ENCODE results near the gene CBARP. TPM values are rescaled to one million over a fixed set of nuclear protein-coding genes. Genes with fewer than 3 reads are reported as not detected.
A peak's percentile ranks its signal among the peaks of the same experiment; 100 is the strongest.

The CBARP gene
- total RNA-seq (2014; rRNA removed; shearing (Covaris generic)) (2.7 and 4.5 TPM in 2 replicates), polyA plus RNA-seq (2016; fragmentation: Nextera tagmentation; extraction: Ambion mirVana) (0.29 and 0.41 TPM in 2 replicates)

- Histone ChIP-seq H3K36me3 (ENCODE audit: low read depth) (no peaks in the 10 kb centered on the region), H2AFZ (peak within 1 kb of the TSS; percentile 70), H3K9me2 (ENCODE audit: insufficient read depth) (no peaks in the 10 kb centered on the region), H3K27ac (no peak within 1 kb of the TSS), H3K4me1 (ENCODE audit: insufficient read depth) (peaks cover 17% of the 10 kb centered on the region), H3K9me3 (ENCODE audit: low read depth) (no peaks in the 10 kb centered on the region), H3K79me2 (ENCODE audit: insufficient read depth) (peaks cover 16% of the 10 kb centered on the region), H4K20me1 (ENCODE audit: insufficient read depth) (no peaks in the 10 kb centered on the region), H3F3A (ENCODE audit: insufficient read depth) (peaks cover 17% of the 10 kb centered on the region), H3K4me2 (ENCODE audit: unreplicated experiment) (peak within 1 kb of the TSS; percentile 74), H3K4me3 (peak within 1 kb of the TSS; percentile 78), H3K9ac (peak within 1 kb of the TSS; percentile 76), H3K27me3 (replicated peaks; ENCODE audit: insufficient read depth) (no peaks in the 10 kb centered on the region)
- in situ Hi-C loops (cut with MboI): no loop called here
- DNase-seq: peak; percentile 71
- no peak for TF ChIP-seq EZH2phosphoT487 (IDR thresholded peaks at IDR 0.05; ENCODE audit: insufficient read depth, low read depth)
- 0 to 1% methylated on average over 11 to 28 of the region's 87 CpGs for WGBS, 2 experiments (ENCODE audit: low coverage in 1 of 2, low lambda C conversion rate in 2 of 2, missing lambda C conversion rate in 2 of 2)
Measured at GRCh38 chr19:1237754-1238368, at the start of gene CBARP. TSS of gene CBARP (minus strand) at chr19:1238005. CDS start at chr19:1236100, 1,905 bp downstream.

- Histone ChIP-seq H4K20me1 (ENCODE audit: insufficient read depth) (no peaks in the 10 kb centered on the region), H3K9me3 (ENCODE audit: low read depth) (no peaks in the 10 kb centered on the region), H3K4me3 (no peak overlapping the region), H3F3A (ENCODE audit: insufficient read depth) (no peaks in the 10 kb centered on the region), H3K27me3 (replicated peaks; ENCODE audit: insufficient read depth) (peaks cover 38% of the 10 kb centered on the region), H3K36me3 (ENCODE audit: low read depth) (no peaks in the 10 kb centered on the region), H3K9ac (no peak overlapping the region), H3K4me1 (ENCODE audit: insufficient read depth) (no peaks in the 10 kb centered on the region), H3K9me2 (ENCODE audit: insufficient read depth) (no peaks in the 10 kb centered on the region), H2AFZ (no peak overlapping the region), H3K79me2 (ENCODE audit: insufficient read depth) (no peaks in the 10 kb centered on the region), H3K4me2 (ENCODE audit: unreplicated experiment) (no peak overlapping the region), H3K27ac (no peak overlapping the region)
- no peak for DNase-seq
- 12 to 16% methylated on average over 29 to 37 of the region's 38 CpGs for WGBS, 2 experiments (ENCODE audit: low coverage in 1 of 2, low lambda C conversion rate in 2 of 2, missing lambda C conversion rate in 2 of 2)
- in situ Hi-C loops (cut with MboI): no loop called here
- TF ChIP-seq EZH2 (IDR thresholded peaks at IDR 0.05; ENCODE audit: insufficient read depth, poor library complexity, severe bottlenecking) (peak; percentile 96), EZH2phosphoT487 (IDR thresholded peaks at IDR 0.05; ENCODE audit: insufficient read depth, low read depth) (0 out of 2 replicates have a peak, but pooled peaks have one; percentile 47)
Measured at GRCh38 chr19:1286487-1287353, 48.9 kb upstream of the CBARP start.

GRCh38 chr19:1285737-1286360, 48.0 kb upstream of the CBARP start, which contains the start of gene EFNA2:
TSS of gene EFNA2 (plus strand) at chr19:1285873. CDS start at chr19:1286169, 296 bp downstream.
- Histone ChIP-seq H3F3A (ENCODE audit: insufficient read depth) (no peaks in the 10 kb centered on the region), H3K4me2 (ENCODE audit: unreplicated experiment) (no peak within 1 kb of the TSS), H3K79me2 (ENCODE audit: insufficient read depth) (no peaks in the 10 kb centered on the region), H3K4me3 (no peak within 1 kb of the TSS), H3K27me3 (replicated peaks; ENCODE audit: insufficient read depth) (peaks cover 38% of the 10 kb centered on the region), H3K9me2 (ENCODE audit: insufficient read depth) (no peaks in the 10 kb centered on the region), H3K36me3 (ENCODE audit: low read depth) (no peaks in the 10 kb centered on the region), H2AFZ (no peak within 1 kb of the TSS), H3K9me3 (ENCODE audit: low read depth) (no peaks in the 10 kb centered on the region), H3K9ac (no peak within 1 kb of the TSS), H4K20me1 (ENCODE audit: insufficient read depth) (no peaks in the 10 kb centered on the region), H3K4me1 (ENCODE audit: insufficient read depth) (no peaks in the 10 kb centered on the region), H3K27ac (no peak within 1 kb of the TSS)
- no peak for DNase-seq
- in situ Hi-C loops (cut with MboI): no loop called here
- WGBS, 2 experiments (ENCODE audit: low coverage in 1 of 2, low lambda C conversion rate in 2 of 2, missing lambda C conversion rate in 2 of 2): 2 to 5% methylated on average over 12 to 47 of the region's 113 CpGs
- no peak for TF ChIP-seq EZH2phosphoT487 (IDR thresholded peaks at IDR 0.05; ENCODE audit: insufficient read depth, low read depth)
- TF ChIP-seq EZH2 (IDR thresholded peaks at IDR 0.05; ENCODE audit: insufficient read depth, poor library complexity, severe bottlenecking): no peak

GRCh38 chr19:1284979-1285736, 47.4 kb upstream of the CBARP start:
- Histone ChIP-seq H3K9me2 (ENCODE audit: insufficient read depth) (no peaks in the 10 kb centered on the region), H4K20me1 (ENCODE audit: insufficient read depth) (no peaks in the 10 kb centered on the region), H3K9ac (no peak overlapping the region), H3K9me3 (ENCODE audit: low read depth) (no peaks in the 10 kb centered on the region), H3K4me1 (ENCODE audit: insufficient read depth) (no peaks in the 10 kb centered on the region), H3K4me2 (ENCODE audit: unreplicated experiment) (no peak overlapping the region), H3K36me3 (ENCODE audit: low read depth) (no peaks in the 10 kb centered on the region), H3F3A (ENCODE audit: insufficient read depth) (0 out of 2 replicates have a peak, but pooled peaks cover 1% of the 10 kb centered on the region), H3K27me3 (replicated peaks; ENCODE audit: insufficient read depth) (peaks cover 38% of the 10 kb centered on the region), H3K79me2 (ENCODE audit: insufficient read depth) (no peaks in the 10 kb centered on the region), H3K4me3 (no peak overlapping the region), H2AFZ (no peak overlapping the region), H3K27ac (no peak overlapping the region)
- in situ Hi-C loops (cut with MboI): no loop called here
- TF ChIP-seq EZH2 (IDR thresholded peaks at IDR 0.05; ENCODE audit: insufficient read depth, poor library complexity, severe bottlenecking): peak; percentile 87
- no peak for TF ChIP-seq EZH2phosphoT487 (IDR thresholded peaks at IDR 0.05; ENCODE audit: insufficient read depth, low read depth)
- 12 to 21% methylated on average over 30 to 51 of the region's 51 CpGs for WGBS, 2 experiments (ENCODE audit: low coverage in 1 of 2, low lambda C conversion rate in 2 of 2, missing lambda C conversion rate in 2 of 2)
- no peak for DNase-seq

Data from GM23248 (cell line).